Measurements from ENCODE around the gene KARS1. TPM values are rescaled to one million over a fixed set of nuclear protein-coding genes. Genes with fewer than 3 reads are reported as not detected.

The KARS1 gene
- total and polyA plus RNA-seq, 2 of the 4 experiments (the other 2 are of a cell fraction), result 122 to 228 TPM

DNA sequence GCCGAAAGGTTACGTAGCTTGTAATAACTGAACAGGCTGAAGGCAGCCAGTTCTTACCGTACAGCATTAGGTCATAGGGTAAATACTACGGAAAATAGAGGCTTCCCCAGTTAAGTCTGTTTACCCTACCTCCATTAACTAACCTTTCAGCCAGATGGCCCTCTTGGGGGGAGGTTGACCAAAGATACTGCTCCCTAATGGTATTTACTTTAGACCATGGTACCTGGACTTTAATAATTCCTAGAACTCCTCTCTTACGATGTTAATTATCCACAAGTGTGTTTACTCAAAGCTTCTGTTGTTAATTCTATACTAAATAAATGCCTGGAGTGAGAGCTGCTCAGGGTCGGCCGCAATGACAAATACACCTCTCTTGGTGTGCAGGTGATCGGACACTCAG is 14.6 kb downstream of the KARS1 start:
- in situ Hi-C loops (cut with MboI; ENCODE audit: low sequenced_read_pairs), result no loop called here

More for the DNA sequence above, 14.6 kb downstream of the KARS1 start:
- no TSS peak for BruUV-seq (replicated peaks)
- H3K27me3 ChIP-seq (ENCODE audit: control insufficient read depth, insufficient read depth, low read length), result no peaks in the 10 kb centered on the region
- no peak overlapping the region for H2BK20ac ChIP-seq (ENCODE audit: low read depth, low read length)
- H4K20me1 ChIP-seq (ENCODE audit: insufficient read depth, low read length), result no peaks in the 10 kb centered on the region
- H3K9me1 ChIP-seq (ENCODE audit: insufficient read depth, low read length), result no peaks in the 10 kb centered on the region
- TF ChIP-seq FOS (IDR thresholded peaks at IDR 0.05; ENCODE audit: low read depth, low read length) (no peak), CEBPB (IDR thresholded peaks at IDR 0.05; ENCODE audit: low read depth, low read length) (no peak), MAFK (IDR thresholded peaks at IDR 0.05; ENCODE audit: low read depth, low read length) (no peak), NFE2L2 (IDR thresholded peaks at IDR 0.05; ENCODE audit: low read depth, low read length) (no peak), MXI1 (IDR thresholded peaks at IDR 0.05; ENCODE audit: borderline replicate concordance, low read depth, low read length) (no peak), RCOR1 (IDR thresholded peaks at IDR 0.05; ENCODE audit: insufficient replicate concordance, low read length) (no peak), MAZ (IDR thresholded peaks at IDR 0.05; ENCODE audit: borderline replicate concordance, low read depth, low read length) (no peak), BHLHE40 (IDR thresholded peaks at IDR 0.05; ENCODE audit: low read depth, low read length) (no peak)
- TF ChIP-seq, protein P1, sequence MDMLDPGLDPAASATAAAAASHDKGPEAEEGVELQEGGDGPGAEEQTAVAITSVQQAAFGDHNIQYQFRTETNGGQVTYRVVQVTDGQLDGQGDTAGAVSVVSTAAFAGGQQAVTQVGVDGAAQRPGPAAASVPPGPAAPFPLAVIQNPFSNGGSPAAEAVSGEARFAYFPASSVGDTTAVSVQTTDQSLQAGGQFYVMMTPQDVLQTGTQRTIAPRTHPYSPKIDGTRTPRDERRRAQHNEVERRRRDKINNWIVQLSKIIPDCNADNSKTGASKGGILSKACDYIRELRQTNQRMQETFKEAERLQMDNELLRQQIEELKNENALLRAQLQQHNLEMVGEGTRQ (IDR thresholded peaks at IDR 0.05; ENCODE audit: low read depth, low read length), result no peak
- no peak overlapping the region for H4K91ac ChIP-seq (ENCODE audit: insufficient read depth, low read depth, low read length)
- no peak overlapping the region for H3K9ac ChIP-seq (ENCODE audit: low read depth, low read length)
- DNase-seq, result no peak
- H3K4ac ChIP-seq (ENCODE audit: low read depth, low read length), result no peak overlapping the region
- CTCF ChIA-PET, result interaction anchor here (0.6 to 0.9 kb wide), 2 partner anchors 10 to 111 kb away, joined by 3 read pairs; no protein-coding TSS in a partner anchor
- H2AK9ac ChIP-seq (replicated peaks; ENCODE audit: low read depth, low read length, poor library complexity), result no peak overlapping the region
- H3K9me3 ChIP-seq (ENCODE audit: control insufficient read depth, insufficient read depth, low read length), result no peaks in the 10 kb centered on the region
- no peak overlapping the region for H2AK5ac ChIP-seq (ENCODE audit: low read depth, low read length)
- no peak overlapping the region for H2AFZ ChIP-seq (replicated peaks; ENCODE audit: low read length, poor library complexity)
- no peak overlapping the region for H2BK15ac ChIP-seq (ENCODE audit: low read depth, low read length)
- H3K4me3 ChIP-seq (ENCODE audit: insufficient read depth, low read depth, low read length), result no peak overlapping the region
- no peaks in the 10 kb centered on the region for H3K4me1 ChIP-seq (ENCODE audit: control insufficient read depth, insufficient read depth, low read length)
- no CpG with 5 or more reads among the region's 8 CpGs for WGBS, 2 experiments (ENCODE audit: extremely low coverage in 2 of 2, insufficient read length in 1 of 2)
- H3K27ac ChIP-seq (ENCODE audit: insufficient read depth, low read length), result no peak overlapping the region
- intact Hi-C loops (cut with micrococcal nuclease) (no loop called here), dilution Hi-C loops (cut with HindIII; ENCODE audit: low sequenced_read_pairs, unreplicated experiment) (no loop called here)
- peaks cover 6 to 7% of the 10 kb centered on the region in 2 experiments; a peak in 3 of 4 replicates for H3K79me1 ChIP-seq (ENCODE audit: low read depth in 1 of 2, low read length in 2 of 2)
- peaks cover 81% of the 10 kb centered on the region for H3K36me3 ChIP-seq (ENCODE audit: control insufficient read depth, insufficient read depth, low read length)
- no peak overlapping the region for H2BK5ac ChIP-seq (ENCODE audit: low read depth, low read length, poor library complexity, severe bottlenecking)
- H3K56ac ChIP-seq (ENCODE audit: extremely low read depth, insufficient read depth, low read length), result no peak overlapping the region
- no peak overlapping the region for H3K4me2 ChIP-seq (ENCODE audit: low read depth, low read length)
- H3K23ac ChIP-seq (ENCODE audit: low read depth, low read length), result no peak overlapping the region
- H3K18ac ChIP-seq (ENCODE audit: low read depth, low read length), result no peak overlapping the region
- no peak overlapping the region for H3K14ac ChIP-seq (replicated peaks; ENCODE audit: low read depth, low read length)
- no peak overlapping the region for H4K5ac ChIP-seq (ENCODE audit: low read depth, low read length)
- POLR2A ChIA-PET (ENCODE audit: unreplicated experiment), result no interaction called here
- no peak overlapping the region for H4K8ac ChIP-seq (ENCODE audit: low read depth in 2 of 2, low read length in 2 of 2)
- no peak for ATAC-seq (ENCODE audit: low read depth)
- no peak overlapping the region for H2BK120ac ChIP-seq (ENCODE audit: low read depth, low read length)
